Breast epithelium (tissue), 4 donors: ENCODE measurements around the gene TMEM54. TPM values are rescaled to one million over a fixed set of nuclear protein-coding genes. Genes with fewer than 3 reads are reported as not detected.
"Not testable (repeated sequence)": the region's sequence is repeated elsewhere in the genome, so short reads cannot be mapped to it uniquely, and the experiment has no call there.

Source experiments
- DNase-seq, 2 donors: peaks; one replicate each; pipeline ENCODE4 v3.0.0-alpha.2; 2019; ENCODE audit warnings: low spot score in 2 of 2
- H3K27ac ChIP-seq, 2 donors: fragments of 200-600 bp; sonication (generic) in 1 of 2; one replicate each; pipeline ENCODE4 v1.5.1; 2016 to 2019; ENCODE audit warnings: mild to moderate bottlenecking in 1 of 2
- H3K27me3 ChIP-seq, 2 donors: fragments of 200-600 bp; sonication (generic) in 1 of 2; one replicate each; pipeline versions ENCODE4 v1.5.1 to v1.6.0; 2017 to 2019; ENCODE audit warnings: control low read depth in 1 of 2, mild to moderate bottlenecking in 1 of 2
- H3K36me3 ChIP-seq: fragments of 200-600 bp; one replicate; pipeline ENCODE4 v1.5.1; 2019
- H3K4me1 ChIP-seq, 2 donors: fragments of 200-600 bp; sonication (generic); one replicate each; pipeline ENCODE4 v1.5.1; 2016 to 2019; ENCODE audit warnings: control low read depth in 1 of 2
- H3K4me3 ChIP-seq, 3 donors: fragments of 200-600 bp; sonication (generic); 1 replicate in 2 of 3; 2 replicates in 1 of 3; pipeline ENCODE4 v1.5.1; 2016 to 2019; ENCODE audit warnings: mild to moderate bottlenecking in 3 of 3, moderate library complexity in 2 of 3
- H3K9me3 ChIP-seq, 2 donors: fragments of 200-600 bp; sonication (generic) in 1 of 2; one replicate each; pipeline ENCODE4 v1.5.1; 2016 to 2019; ENCODE audit warnings: control low read depth in 1 of 2
- CTCF ChIP-seq, 3 donors: fragments of 450-650 bp; IDR thresholded peaks; one replicate each; pipeline ENCODE4 v1.5.1; 2016 to 2017; ENCODE audit warnings: antibody characterized with exemption in 3 of 3, mild to moderate bottlenecking in 3 of 3, moderate library complexity in 3 of 3
- POLR2A ChIP-seq: fragments of 450-650 bp; IDR thresholded peaks from one replicate; pipeline ENCODE4 v1.6.1; 2016; ENCODE audit warnings: antibody characterized with exemption, mild to moderate bottlenecking, moderate library complexity
- POLR2AphosphoS5 ChIP-seq, 3 donors: sonication (generic); formaldehyde crosslinking; IDR thresholded peaks; one replicate each; pipeline ENCODE4 v1.6.1; 2017; ENCODE audit warnings: antibody characterized with exemption in 3 of 3
- intact Hi-C: fragments of 100-400 bp; cut with DNase I; formaldehyde crosslinking; loops from one replicate; pipeline ENCODE4 v1.15.1; 2023; ENCODE audit warnings: low total_unique reads
- total RNA-seq, 3 donors: library from RNA; depleted of rRNA; stranded (reverse); fragments of >200 nt; gene quantifications; one replicate each; pipeline ENCODE4 v1.1.0, GENCODE V29; 2016

The TMEM54 gene
- total RNA-seq, 3 donors from 2014 or later = 26.9 to 109 (median 94.8) TPM

GRCh38 chr1:32915766-32916706, 14.8 kb upstream of the TMEM54 start:
- Histone ChIP-seq H3K27me3 (no peaks in the 10 kb centered on the region), H3K4me3 (no peak overlapping the region), H3K4me1 (no peaks in the 10 kb centered on the region), H3K27ac (no peak overlapping the region), H3K9me3 (no peaks in the 10 kb centered on the region), H3K36me3 (no peaks in the 10 kb centered on the region)
- no peak for TF ChIP-seq POLR2AphosphoS5 (IDR thresholded peaks at IDR 0.05)
- no peak for TF ChIP-seq CTCF (IDR thresholded peaks at IDR 0.05)
- no peak for TF ChIP-seq POLR2A
- intact Hi-C loops = no loop called here
- DNase-seq = no peak

GRCh38 chr1:32910319-32910718, 9.1 kb upstream of the TMEM54 start:
- H3K36me3 ChIP-seq = no peaks in the 10 kb centered on the region
- no peak overlapping the region for H3K4me3 ChIP-seq
- H3K4me1 ChIP-seq = no peaks in the 10 kb centered on the region
- no peaks in the 10 kb centered on the region for H3K9me3 ChIP-seq
- no peaks in the 10 kb centered on the region for H3K27me3 ChIP-seq
- TF ChIP-seq POLR2AphosphoS5 (IDR thresholded peaks at IDR 0.05) (no peak), POLR2A (no peak), CTCF (IDR thresholded peaks at IDR 0.05) (no peak)
- no peak for DNase-seq
- intact Hi-C loops = no loop called here
- no peak overlapping the region for H3K27ac ChIP-seq

- no peak overlapping the region for H3K4me3 ChIP-seq
- intact Hi-C loops = no loop called here
- no peaks in the 10 kb centered on the region for H3K4me1 ChIP-seq
- no peak for DNase-seq
- TF ChIP-seq CTCF (IDR thresholded peaks at IDR 0.05) (no peak), POLR2AphosphoS5 (IDR thresholded peaks at IDR 0.05) (no peak), POLR2A (no peak)
- H3K27ac ChIP-seq = no peak overlapping the region
- no peaks in the 10 kb centered on the region for H3K9me3 ChIP-seq
- no peaks in the 10 kb centered on the region for H3K27me3 ChIP-seq
- H3K36me3 ChIP-seq = no peaks in the 10 kb centered on the region
Observed at GRCh38 chr1:32907435-32907834, 6.2 kb upstream of the TMEM54 start.

- Histone ChIP-seq H3K9me3 (no peaks in the 10 kb centered on the region), H3K36me3 (no peaks in the 10 kb centered on the region), H3K4me3 (no peak overlapping the region), H3K27me3 (no peaks in the 10 kb centered on the region), H3K4me1 (no peaks in the 10 kb centered on the region), H3K27ac (no peak overlapping the region)
- TF ChIP-seq POLR2A (no peak), CTCF (IDR thresholded peaks at IDR 0.05) (no peak), POLR2AphosphoS5 (IDR thresholded peaks at IDR 0.05) (no peak)
- DNase-seq = no peak
- intact Hi-C loops = no loop called here
Observed at GRCh38 chr1:32906654-32907053, 5.5 kb upstream of the TMEM54 start.

GRCh38 chr1:32905588-32905987, 4.4 kb upstream of the TMEM54 start:
- H3K27me3 ChIP-seq, H3K9me3 ChIP-seq, H3K4me3 ChIP-seq, intact Hi-C loops, H3K4me1 ChIP-seq, H3K36me3 ChIP-seq, H3K27ac ChIP-seq, DNase-seq: not testable (repeated sequence)
